ENCODE results near the gene RSPO4.

The RSPO4 gene

DNA sequence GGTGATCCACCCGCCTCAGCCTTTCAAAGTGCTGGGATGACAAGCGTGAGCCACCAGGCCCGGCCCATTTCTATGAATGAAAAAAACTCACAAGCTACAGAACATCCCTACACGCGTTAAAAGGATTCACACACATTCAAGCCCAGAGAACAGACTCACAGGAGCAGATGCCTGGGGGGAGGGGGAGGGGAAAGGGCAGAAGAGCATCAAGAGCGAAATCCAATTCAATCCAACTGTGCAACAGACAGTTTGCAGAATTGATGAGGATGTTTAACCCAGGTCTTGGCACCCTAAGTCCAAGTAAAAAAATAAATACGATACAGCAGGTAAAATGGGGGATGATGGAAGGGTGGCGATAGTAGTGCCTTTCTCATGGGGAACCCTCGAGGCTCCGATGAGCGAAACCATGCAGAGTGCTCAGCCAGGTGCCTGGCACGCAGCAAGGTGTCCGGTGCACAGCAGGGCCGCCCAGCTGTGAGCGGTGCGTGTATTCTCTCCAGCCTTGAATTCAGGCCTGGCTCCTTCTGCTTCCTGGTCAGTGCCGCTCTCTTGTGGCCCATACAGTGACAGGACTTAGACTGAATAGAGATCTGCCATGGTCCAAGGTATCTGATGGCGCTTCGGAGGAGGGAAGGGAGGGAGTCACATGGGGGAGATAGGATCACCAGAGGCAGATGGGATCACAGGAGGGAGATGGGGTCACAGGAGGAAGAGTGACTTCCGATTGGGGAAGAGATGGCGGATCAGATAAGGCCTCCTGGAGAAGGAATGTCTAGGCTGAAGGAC, 50.5 kb downstream of the RSPO4 start:
- no peak for DNase-seq (ENCODE audit: low read depth)
- H3K4me3 ChIP-seq (ENCODE audit: control insufficient read depth, low read depth, low read length) = no peak overlapping the region
- TF ChIP-seq, protein P1, sequence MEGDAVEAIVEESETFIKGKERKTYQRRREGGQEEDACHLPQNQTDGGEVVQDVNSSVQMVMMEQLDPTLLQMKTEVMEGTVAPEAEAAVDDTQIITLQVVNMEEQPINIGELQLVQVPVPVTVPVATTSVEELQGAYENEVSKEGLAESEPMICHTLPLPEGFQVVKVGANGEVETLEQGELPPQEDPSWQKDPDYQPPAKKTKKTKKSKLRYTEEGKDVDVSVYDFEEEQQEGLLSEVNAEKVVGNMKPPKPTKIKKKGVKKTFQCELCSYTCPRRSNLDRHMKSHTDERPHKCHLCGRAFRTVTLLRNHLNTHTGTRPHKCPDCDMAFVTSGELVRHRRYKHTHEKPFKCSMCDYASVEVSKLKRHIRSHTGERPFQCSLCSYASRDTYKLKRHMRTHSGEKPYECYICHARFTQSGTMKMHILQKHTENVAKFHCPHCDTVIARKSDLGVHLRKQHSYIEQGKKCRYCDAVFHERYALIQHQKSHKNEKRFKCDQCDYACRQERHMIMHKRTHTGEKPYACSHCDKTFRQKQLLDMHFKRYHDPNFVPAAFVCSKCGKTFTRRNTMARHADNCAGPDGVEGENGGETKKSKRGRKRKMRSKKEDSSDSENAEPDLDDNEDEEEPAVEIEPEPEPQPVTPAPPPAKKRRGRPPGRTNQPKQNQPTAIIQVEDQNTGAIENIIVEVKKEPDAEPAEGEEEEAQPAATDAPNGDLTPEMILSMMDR (conservative IDR thresholded peaks at IDR 0.05; ENCODE audit: control insufficient read depth, insufficient read depth, low read depth, low read length) = no peak

DNA sequence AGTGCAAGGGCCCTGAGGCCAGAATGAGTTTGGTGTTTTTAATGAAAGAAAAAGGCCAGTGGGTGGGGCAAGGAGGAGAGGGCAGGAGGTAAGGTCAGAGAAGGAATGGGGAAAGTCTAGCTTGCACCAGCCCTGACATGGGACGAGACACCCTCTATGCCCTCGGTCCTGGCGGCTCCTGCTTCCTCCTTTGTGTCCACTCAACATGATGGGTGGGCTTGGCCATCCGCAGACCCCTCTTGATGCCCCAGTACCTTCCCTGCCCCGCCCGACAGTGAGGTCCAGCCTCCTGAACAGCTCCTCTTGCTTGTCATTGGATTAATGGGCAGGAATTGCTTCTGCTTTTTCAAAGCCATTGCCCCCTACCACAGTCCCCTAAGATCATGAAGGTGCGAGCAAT, 52.4 kb downstream of the RSPO4 start:
- TF ChIP-seq, protein P1 (conservative IDR thresholded peaks at IDR 0.05; ENCODE audit: control insufficient read depth, insufficient read depth, low read depth, low read length) = no peak
- H3K4me3 ChIP-seq (ENCODE audit: control insufficient read depth, low read depth, low read length) = no peak overlapping the region
- DNase-seq (ENCODE audit: low read depth) = no peak

DNA sequence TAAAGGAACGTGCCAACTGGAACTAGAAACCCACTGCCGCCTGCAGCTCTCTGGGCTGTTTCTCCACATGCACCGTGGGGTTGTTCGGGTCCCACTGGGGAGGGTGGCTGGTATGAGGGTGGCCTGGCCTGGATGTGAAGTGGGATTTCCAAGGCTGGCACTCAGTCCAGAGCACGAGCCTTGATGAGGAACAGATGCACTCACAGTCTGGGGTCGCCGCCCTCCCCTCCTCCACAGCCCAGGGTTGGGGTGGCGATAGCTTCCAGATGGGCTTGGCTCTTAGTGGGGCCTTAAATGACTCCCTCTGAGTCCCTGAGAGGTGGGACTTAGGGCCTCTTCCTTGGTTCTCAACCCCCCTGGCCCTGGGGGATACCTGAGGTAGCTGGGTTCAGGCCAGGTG, 55.3 kb downstream of the RSPO4 start:
- H3K4me3 ChIP-seq (ENCODE audit: control insufficient read depth, low read depth, low read length) = no peak overlapping the region
- no peak for DNase-seq (ENCODE audit: low read depth)

DNA sequence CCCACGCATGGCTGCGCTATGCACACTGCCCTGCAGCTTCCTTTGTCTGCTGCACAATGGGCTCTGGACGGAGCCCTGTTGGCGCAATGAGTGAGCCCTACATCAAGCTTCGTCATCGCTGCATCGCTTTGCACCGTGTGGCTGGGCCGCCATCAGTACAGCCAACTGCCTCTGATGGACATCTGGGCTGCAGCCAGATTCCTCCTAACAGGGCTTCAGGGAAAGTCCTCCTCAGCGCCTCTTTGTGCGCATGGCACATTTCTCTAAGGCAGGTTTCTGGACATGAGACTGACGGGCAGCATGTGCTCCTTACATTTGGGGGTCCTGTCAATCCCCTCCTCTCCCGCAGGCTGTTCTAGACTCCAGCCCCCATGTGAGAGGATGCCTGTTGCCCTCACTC, 56.3 kb downstream of the RSPO4 start:
- no peak overlapping the region for H3K4me3 ChIP-seq (ENCODE audit: control insufficient read depth, low read depth, low read length)
- no peak for DNase-seq (ENCODE audit: low read depth)
- TF ChIP-seq, protein P1 (conservative IDR thresholded peaks at IDR 0.05; ENCODE audit: control insufficient read depth, insufficient read depth, low read depth, low read length) = no peak

More for the DNA sequence above, 55.3 kb downstream of the RSPO4 start:
- TF ChIP-seq, protein P1 (conservative IDR thresholded peaks at IDR 0.05; ENCODE audit: control insufficient read depth, insufficient read depth, low read depth, low read length) = no peak

DNA sequence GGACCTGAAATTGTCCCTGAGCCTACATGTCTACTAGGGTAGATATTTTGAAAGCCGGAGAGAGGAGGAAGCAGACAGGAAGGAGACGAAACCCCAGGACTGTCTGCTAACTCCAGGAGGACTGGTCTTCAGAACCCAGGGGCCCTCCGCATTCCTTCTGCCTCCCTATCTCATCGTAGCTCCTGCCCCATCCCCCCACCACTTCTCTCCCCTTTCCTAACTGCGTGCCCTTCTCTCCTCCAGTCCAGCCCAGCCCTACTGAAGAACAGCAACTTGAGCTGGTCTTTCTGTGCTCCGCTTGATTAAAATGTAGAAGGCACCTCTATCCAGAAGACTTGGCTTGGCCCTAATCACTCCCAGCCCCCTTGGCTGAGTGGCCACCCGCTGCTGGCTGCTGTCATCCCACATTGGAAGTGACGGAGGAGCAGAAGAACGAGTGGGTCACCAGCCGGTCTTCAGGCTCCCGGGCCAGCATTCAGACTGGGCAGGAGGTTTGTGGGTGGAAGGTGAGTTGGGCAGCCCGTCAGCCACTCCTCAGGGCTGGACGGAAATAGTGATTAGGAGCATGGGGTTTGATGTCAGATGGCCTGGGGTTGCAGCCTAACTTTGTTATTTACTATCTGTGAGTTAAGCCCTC, 57.2 kb downstream of the RSPO4 start:
- TF ChIP-seq, protein P1 (conservative IDR thresholded peaks at IDR 0.05; ENCODE audit: control insufficient read depth, insufficient read depth, low read depth, low read length) = no peak

DNA sequence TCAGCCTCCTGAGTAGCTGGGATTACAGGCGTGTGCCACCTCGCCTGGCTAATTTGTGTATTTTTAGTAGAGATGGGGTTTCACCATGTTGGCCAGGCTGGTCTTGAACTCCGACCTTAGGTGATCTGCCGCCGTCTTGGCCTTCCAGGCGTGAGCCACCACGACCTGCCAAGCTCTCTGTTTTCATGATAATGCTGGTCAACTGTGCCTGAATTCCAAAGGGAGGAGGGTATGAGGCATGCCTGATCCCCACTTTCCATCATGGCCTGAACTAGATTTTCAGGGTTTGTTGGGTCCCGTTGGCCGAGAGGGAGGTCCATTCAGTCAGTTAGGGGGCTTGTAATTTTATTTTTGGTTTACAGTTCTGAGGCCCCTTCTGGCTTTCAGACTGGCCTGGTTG, 58.0 kb downstream of the RSPO4 start:
- H3K4me3 ChIP-seq (ENCODE audit: control insufficient read depth, low read depth, low read length) = no peak overlapping the region
- DNase-seq (ENCODE audit: low read depth) = no peak
- TF ChIP-seq, protein P1 (conservative IDR thresholded peaks at IDR 0.05; ENCODE audit: control insufficient read depth, insufficient read depth, low read depth, low read length) = no peak

More for the DNA sequence above, 57.2 kb downstream of the RSPO4 start:
- no peak overlapping the region for H3K4me3 ChIP-seq (ENCODE audit: control insufficient read depth, low read depth, low read length)
- DNase-seq (ENCODE audit: low read depth) = no peak
